Fibroblast of lung (primary cell): ENCODE results near the gene GTPBP3. TPM values are rescaled to one million over a fixed set of nuclear protein-coding genes. Genes with fewer than 3 reads are reported as not detected.

Experiments
- DNase-seq, 2 donors: peaks; one replicate each; pipeline versions ENCODE4 v3.0.0 to v3.0.0-alpha.2; 2010; ENCODE audit warnings: low read depth in 2 of 2
- H2AFZ ChIP-seq: 2 replicates; pipeline ENCODE4 v1.5.1; 2012; ENCODE audit warnings: low read length, control low read depth, inconsistent platforms
- H3K27ac ChIP-seq: 2 replicates; pipeline ENCODE4 v1.5.1; 2011; ENCODE audit warnings: low read length, control low read depth; ENCODE audit not compliant: insufficient read depth
- H3K27me3 ChIP-seq: 2 replicates; pipeline ENCODE4 v1.5.1; 2011; ENCODE audit warnings: mild to moderate bottlenecking, low read length; ENCODE audit not compliant: control insufficient read depth, insufficient read depth
- H3K36me3 ChIP-seq: 2 replicates; pipeline ENCODE4 v1.5.1; 2011; ENCODE audit warnings: low read length; ENCODE audit not compliant: control insufficient read depth, insufficient read depth
- H3K4me1 ChIP-seq: 2 replicates; pipeline ENCODE4 v1.5.1; 2011; ENCODE audit warnings: low read length; ENCODE audit not compliant: control insufficient read depth, insufficient read depth; ENCODE audit errors: extremely low read depth
- H3K4me2 ChIP-seq: 2 replicates; pipeline ENCODE4 v1.5.1; 2011; ENCODE audit warnings: low read length, control low read depth; ENCODE audit not compliant: insufficient read depth; ENCODE audit errors: extremely low read depth
- H3K4me3 ChIP-seq, 4 experiments: fragments of 200-600 bp in 1 of 4; sonication (generic) in 1 of 4; replicated peaks in 1 of 4; 2 replicates each; pipeline ENCODE4 v1.5.1; 2011 to 2016; ENCODE audit warnings: low read length in 4 of 4, low read depth in 3 of 4, mild to moderate bottlenecking in 3 of 4, control low read depth in 2 of 4, inconsistent platforms in 1 of 4, mixed read lengths in 1 of 4; ENCODE audit not compliant: insufficient read depth in 1 of 4; ENCODE audit errors: control extremely low read depth in 1 of 4
- H3K79me2 ChIP-seq: 2 replicates; pipeline ENCODE4 v1.5.1; 2012; ENCODE audit warnings: mild to moderate bottlenecking, low read length, inconsistent platforms; ENCODE audit not compliant: control insufficient read depth, insufficient read depth
- H3K9ac ChIP-seq: 2 replicates; pipeline ENCODE4 v1.5.1; 2011; ENCODE audit warnings: mild to moderate bottlenecking, low read length, control low read depth; ENCODE audit not compliant: insufficient read depth
- H3K9me3 ChIP-seq: 2 replicates; pipeline ENCODE4 v1.5.1; 2012; ENCODE audit warnings: low read depth, low read length; ENCODE audit not compliant: control insufficient read depth, insufficient read depth
- H4K20me1 ChIP-seq: 2 replicates; pipeline ENCODE4 v1.5.1; 2011; ENCODE audit warnings: low read length; ENCODE audit not compliant: control insufficient read depth, insufficient read depth; ENCODE audit errors: extremely low read depth
- CTCF ChIP-seq, 2 donors: IDR thresholded peaks in 1 of 2; conservative IDR thresholded peaks in 1 of 2; 1 replicate in 1 of 2; 2 replicates in 1 of 2; pipeline ENCODE4 v1.5.1; 2011 to 2012; ENCODE audit warnings: low read length in 2 of 2, control low read depth in 1 of 2, inconsistent platforms in 1 of 2, low read depth in 1 of 2, mild to moderate bottlenecking in 1 of 2
- EZH2 ChIP-seq: IDR thresholded peaks from 2 replicates; pipeline ENCODE4 v1.5.1; 2012; ENCODE audit warnings: low read length, control low read depth, mild to moderate bottlenecking; ENCODE audit errors: missing control alignments
- polyA plus RNA-seq, 2 donors: library from polyadenylated mRNA; depleted of rRNA in 1 of 2; stranded (reverse) in 1 of 2; unstranded in 1 of 2; fragments of >200 nt; gene quantifications; 2 replicates each; pipeline ENCODE4 v1.2.1, GENCODE V29; 2011 to 2012; ENCODE audit warnings: missing spikeins in 1 of 2
- total RNA-seq: library from RNA; depleted of rRNA; stranded (reverse); fragments of >200 nt; gene quantifications from 2 replicates; pipeline ENCODE4 v1.2.1, GENCODE V29; 2014

GTPBP3 gene
- total and polyA plus RNA-seq, 2 donors (not counting 1 experiment from before 2014, with no cell fraction given): 3.7 to 11.1 TPM

DNA sequence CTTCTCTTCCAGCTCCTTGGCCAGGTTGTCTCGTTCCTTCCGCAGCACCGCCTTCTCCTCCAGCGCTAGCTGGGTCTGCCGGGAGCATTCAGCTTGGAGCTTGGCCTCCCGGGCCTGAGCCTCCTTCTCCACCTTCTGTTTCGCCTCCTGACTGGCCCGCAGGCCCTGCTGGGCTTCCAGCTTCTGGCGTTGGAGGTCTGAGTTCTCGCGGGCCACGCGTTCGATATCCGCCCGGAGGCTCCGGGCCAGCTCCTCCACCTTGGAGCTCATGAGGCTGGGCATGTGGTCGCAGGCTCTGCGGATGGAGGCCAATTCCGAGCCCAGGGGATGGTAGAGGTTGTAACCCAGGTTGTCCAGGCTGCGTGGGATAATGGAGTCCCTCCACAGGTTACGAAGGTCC lies 28.0 kb downstream of the GTPBP3 start:
- H3K4me2 ChIP-seq: no peak overlapping the region
- H3K9me3 ChIP-seq: no peaks in the 10 kb centered on the region
- H3K36me3 ChIP-seq: no peaks in the 10 kb centered on the region
- H3K79me2 ChIP-seq: no peaks in the 10 kb centered on the region
- H3K4me3 ChIP-seq: no peak overlapping the region
- TF ChIP-seq CTCF (conservative IDR thresholded peaks at IDR 0.05 in 1 of 2, IDR thresholded peaks at IDR 0.05 in 1 of 2; ENCODE audit: low read depth in 1 of 2, low read length in 2 of 2) (no peak), EZH2 (no peak)
- H3K27me3 ChIP-seq: no peaks in the 10 kb centered on the region
- H2AFZ ChIP-seq: no peak overlapping the region
- H3K4me1 ChIP-seq: no peaks in the 10 kb centered on the region
- no peaks in the 10 kb centered on the region for H4K20me1 ChIP-seq
- no peak overlapping the region for H3K9ac ChIP-seq
- no peak overlapping the region for H3K27ac ChIP-seq
- no peak for DNase-seq

- H4K20me1 ChIP-seq: no peaks in the 10 kb centered on the region
- H3K4me1 ChIP-seq: no peaks in the 10 kb centered on the region
- H3K27ac ChIP-seq: no peak overlapping the region
- TF ChIP-seq CTCF (conservative IDR thresholded peaks at IDR 0.05 in 1 of 2, IDR thresholded peaks at IDR 0.05 in 1 of 2; ENCODE audit: low read depth in 1 of 2, low read length in 2 of 2): no peak
- TF ChIP-seq EZH2: no peak
- H3K9me3 ChIP-seq: no peaks in the 10 kb centered on the region
- H3K27me3 ChIP-seq: no peaks in the 10 kb centered on the region
- no peak overlapping the region for H2AFZ ChIP-seq
- H3K79me2 ChIP-seq: no peaks in the 10 kb centered on the region
- no peaks in the 10 kb centered on the region for H3K36me3 ChIP-seq
- DNase-seq: peak; percentile 15 to 75
- no peak overlapping the region for H3K9ac ChIP-seq
- no peak overlapping the region for H3K4me2 ChIP-seq
- no peak overlapping the region for H3K4me3 ChIP-seq
Observed at GRCh38 chr19:17370026-17370587, 32.8 kb downstream of the GTPBP3 start.

DNA sequence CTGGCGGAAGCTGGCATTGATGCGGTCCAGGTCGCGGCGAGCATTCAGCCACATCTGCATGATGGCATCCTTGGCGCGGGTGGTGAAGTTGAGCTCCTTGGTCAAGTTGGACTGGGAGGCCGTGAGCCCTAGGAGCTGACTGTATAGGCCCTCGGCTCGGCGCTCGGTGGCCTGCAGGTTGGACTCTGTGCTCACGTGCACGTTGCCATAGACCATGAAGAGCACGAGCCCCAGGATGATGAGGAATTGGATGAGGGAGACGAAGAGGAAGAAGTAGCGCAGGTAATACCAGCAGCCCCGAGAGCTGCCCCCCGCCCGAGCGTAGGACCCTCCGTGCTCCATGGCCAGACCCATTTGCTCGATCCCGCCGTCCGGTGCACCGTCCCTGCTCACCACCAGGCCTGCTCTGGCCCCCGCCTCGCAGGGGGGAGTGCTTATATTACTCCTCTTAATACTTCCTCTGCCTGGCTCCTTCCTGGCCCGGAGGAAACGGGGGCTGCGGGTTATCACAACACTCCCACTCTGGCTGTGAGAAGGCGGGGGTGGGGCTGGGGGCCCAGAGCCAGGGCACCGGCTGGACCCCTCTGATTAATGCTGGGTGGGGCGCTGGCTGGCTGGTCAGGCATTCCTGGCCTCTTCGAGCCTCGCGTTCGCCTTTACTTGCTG lies 39.7 kb downstream of the GTPBP3 start, which contains the start of gene PLVAP:
TSS of gene PLVAP (minus strand) at position 408 of the 666 bp plus-strand sequence. CDS start at position 354, 54 bp downstream.
- Histone ChIP-seq H3K79me2 (no peaks in the 10 kb centered on the region), H3K27ac (no peak within 1 kb of the TSS), H3K9me3 (no peaks in the 10 kb centered on the region), H3K4me1 (no peaks in the 10 kb centered on the region), H3K9ac (no peak within 1 kb of the TSS), H3K36me3 (no peaks in the 10 kb centered on the region), H3K27me3 (no peaks in the 10 kb centered on the region), H3K4me2 (no peak within 1 kb of the TSS), H3K4me3 (no peak within 1 kb of the TSS), H4K20me1 (no peaks in the 10 kb centered on the region), H2AFZ (no peak within 1 kb of the TSS)
- no peak for DNase-seq
- TF ChIP-seq EZH2: no peak
